ENCODE data around the gene CYGB. TPM values are rescaled to one million over a fixed set of nuclear protein-coding genes. Genes with fewer than 3 reads are reported as not detected.

The CYGB gene
- total RNA-seq, 1 donor from 2014 or later, result 30.0 TPM

GRCh38 chr17:76497979-76498875, 39.3 kb downstream of the CYGB start:
- Histone ChIP-seq H3K4me1 (peaks cover 68% of the 10 kb centered on the region), H3K27me3 (no peaks in the 10 kb centered on the region), H3K27ac (peak overlapping the region; percentile 85), H3K9me3 (no peaks in the 10 kb centered on the region), H3K4me3 (peak overlapping the region; percentile 0 to 25), H3K36me3 (no peaks in the 10 kb centered on the region)
- DNase-seq (ENCODE audit: extremely low spot score in 2 of 2), result no peak
- intact Hi-C loops (cut with DNase I), result loop anchor here (10.0 kb wide), 1 partner anchor 193 kb away; the partner anchor contains the start of gene QRICH2
- TF ChIP-seq POLR2AphosphoS5 (IDR thresholded peaks at IDR 0.05; ENCODE audit: insufficient read depth in 1 of 2, low read depth in 1 of 2) (peak; percentile 47 to 53), POLR2A (IDR thresholded peaks at IDR 0.05) (no peak), CTCF (IDR thresholded peaks at IDR 0.05) (no peak)

- Histone ChIP-seq H3K36me3 (no peaks in the 10 kb centered on the region), H3K9me3 (no peaks in the 10 kb centered on the region), H3K27me3 (no peaks in the 10 kb centered on the region), H3K4me1 (peaks cover 74% of the 10 kb centered on the region), H3K27ac (peak overlapping the region; percentile 85), H3K4me3 (peak overlapping the region; percentile 0 to 25)
- intact Hi-C loops (cut with DNase I), result loop anchor here (10.0 kb wide), 1 partner anchor 193 kb away; the partner anchor contains the start of gene QRICH2
- TF ChIP-seq CTCF (IDR thresholded peaks at IDR 0.05) (no peak), POLR2AphosphoS5 (IDR thresholded peaks at IDR 0.05; ENCODE audit: insufficient read depth in 1 of 2, low read depth in 1 of 2) (no peak), POLR2A (IDR thresholded peaks at IDR 0.05) (no peak)
- DNase-seq (ENCODE audit: extremely low spot score in 2 of 2), result no peak
These were observed 39.9 kb downstream of the CYGB start for GRCh38 chr17:76497699-76497978.

GRCh38 chr17:76496464-76496863, 41.0 kb downstream of the CYGB start:
- no peaks in the 10 kb centered on the region for H3K27me3 ChIP-seq
- no peaks in the 10 kb centered on the region for H3K9me3 ChIP-seq
- H3K4me1 ChIP-seq, result peaks cover 71% of the 10 kb centered on the region
- DNase-seq (ENCODE audit: extremely low spot score in 2 of 2), result no peak
- no peaks in the 10 kb centered on the region for H3K36me3 ChIP-seq
- H3K4me3 ChIP-seq, result no peak overlapping the region
- no peak overlapping the region for H3K27ac ChIP-seq
- no peak for TF ChIP-seq CTCF (IDR thresholded peaks at IDR 0.05)
- TF ChIP-seq POLR2AphosphoS5 (IDR thresholded peaks at IDR 0.05; ENCODE audit: insufficient read depth in 1 of 2, low read depth in 1 of 2), result no peak
- no peak for TF ChIP-seq POLR2A (IDR thresholded peaks at IDR 0.05)
- intact Hi-C loops (cut with DNase I), result loop anchor here (10.0 kb wide), 1 partner anchor 192 kb away; the partner anchor contains the start of gene QRICH2

- intact Hi-C loops (cut with DNase I), result loop anchor here (10.0 kb wide), 1 partner anchor 191 kb away; the partner anchor contains the start of gene QRICH2
- Histone ChIP-seq H3K4me1 (peaks cover 74% of the 10 kb centered on the region), H3K4me3 (no peak overlapping the region), H3K27me3 (no peaks in the 10 kb centered on the region), H3K9me3 (no peaks in the 10 kb centered on the region), H3K36me3 (no peaks in the 10 kb centered on the region), H3K27ac (no peak overlapping the region)
- no peak for DNase-seq (ENCODE audit: extremely low spot score in 2 of 2)
- no peak for TF ChIP-seq POLR2AphosphoS5 (IDR thresholded peaks at IDR 0.05; ENCODE audit: insufficient read depth in 1 of 2, low read depth in 1 of 2)
- no peak for TF ChIP-seq CTCF (IDR thresholded peaks at IDR 0.05)
- TF ChIP-seq POLR2A (IDR thresholded peaks at IDR 0.05), result no peak
These were observed 41.7 kb downstream of the CYGB start for GRCh38 chr17:76495663-76496400.

All from vagina (tissue), 2 donors.